K562 (cell line): ENCODE measurements around the gene SHLD2. TPM values are rescaled to one million over a fixed set of nuclear protein-coding genes. Genes with fewer than 3 reads are reported as not detected.
A peak's percentile ranks its signal among the peaks of the same experiment; 100 is the strongest.

Experiments
- CXXC5 ChIP-seq: fragments of 250-450 bp; sonication (Bioruptor Pico); IDR thresholded peaks from 2 replicates; pipeline ENCODE4 v1.8.0; 2022; ENCODE audit warnings: inconsistent platforms, mild to moderate bottlenecking, moderate library complexity
- EP400 ChIP-seq: fragments of 450-650 bp; IDR thresholded peaks from 2 replicates; pipeline ENCODE4 v1.6.1; 2017; ENCODE audit warnings: antibody characterized with exemption, mild to moderate bottlenecking, moderate library complexity
- FUS ChIP-seq: fragments of 200-400 bp; formaldehyde crosslinking; optimal IDR thresholded peaks from 2 replicates; pipeline ENCODE3; 2017; ENCODE audit warnings: low read depth, low read length
- GABPB2 ChIP-seq: fragments of 250-450 bp; sonication (Bioruptor Pico); conservative IDR thresholded peaks from 2 replicates; pipeline ENCODE4 v1.5.1; 2021; ENCODE audit warnings: mild to moderate bottlenecking
- LEF1 ChIP-seq: fragments of 450-650 bp; IDR thresholded peaks from 2 replicates; pipeline ENCODE4 v1.6.1; 2016; ENCODE audit warnings: mild to moderate bottlenecking
- NBN ChIP-seq: fragments of 450-650 bp; IDR thresholded peaks from 2 replicates; pipeline ENCODE4 v1.6.1; 2016; ENCODE audit warnings: low read depth, mild to moderate bottlenecking
- PURB ChIP-seq: sonication (generic); formaldehyde crosslinking; IDR thresholded peaks from 2 replicates; pipeline ENCODE4 v1.9.0; 2021; ENCODE audit warnings: low read depth, mild to moderate bottlenecking, missing genetic modification reagents
- RB1 ChIP-seq: fragments of 450-650 bp; IDR thresholded peaks from 2 replicates; pipeline ENCODE4 v1.6.1; 2017; ENCODE audit warnings: low read depth, mild to moderate bottlenecking
- TEAD1 ChIP-seq, 2 experiments: fragments of 450-650 bp in 1 of 2; sonication (generic) in 1 of 2; formaldehyde crosslinking; IDR thresholded peaks; 2 replicates each; pipeline versions ENCODE4 v1.4.0 to v1.8.0; 2020 to 2022; ENCODE audit warnings: mild to moderate bottlenecking in 2 of 2, missing genetic modification reagents in 1 of 2
- ZBTB8A ChIP-seq: fragments of 450-650 bp; IDR thresholded peaks from 2 replicates; pipeline ENCODE4 v1.6.1; 2018; ENCODE audit warnings: mild to moderate bottlenecking, moderate library complexity; ENCODE audit not compliant: partially characterized antibody
- ZFP1 ChIP-seq: fragments of 450-650 bp; formaldehyde crosslinking; IDR thresholded peaks from 2 replicates; pipeline ENCODE4 v1.4.0; 2020; ENCODE audit warnings: mild to moderate bottlenecking, mixed read lengths
- ZNF274 ChIP-seq: IDR thresholded peaks from 2 replicates; pipeline ENCODE4 v1.6.1; 2011; ENCODE audit warnings: low read depth, mild to moderate bottlenecking, low read length, moderate library complexity, borderline replicate concordance
- ZNF324 ChIP-seq: fragments of 250-450 bp; sonication (Bioruptor Pico); IDR thresholded peaks from 2 replicates; pipeline ENCODE4 v1.4.0; 2020; ENCODE audit warnings: mild to moderate bottlenecking
- ZNF589 ChIP-seq: fragments of 200-800 bp; sonication (Bioruptor generic); IDR thresholded peaks from 2 replicates; pipeline ENCODE4 v1.6.1; 2016; ENCODE audit warnings: low read depth, missing genetic modification characterization, missing compliant biosample characterization
- polyA plus RNA-seq, 8 experiments: library from polyadenylated mRNA; depleted of rRNA in 4 of 8; stranded (reverse) in 5 of 8; unstranded in 3 of 8; fragments of >200 nt; fragmentation: Nextera tagmentation in 2 of 8; fragmentation: Illumina TruSeq in 1 of 8; extraction: Ambion mirVana in 2 of 8; extraction: Trizol in 1 of 8; gene quantifications; 2 replicates each; pipeline versions ENCODE4 v1.2.1 to v1.2.3, GENCODE V29; 2011 to 2014; ENCODE audit warnings: inconsistent platforms in 1 of 8, missing spikeins in 1 of 8
- total RNA-seq, 7 experiments: library from RNA; depleted of rRNA in 6 of 7; stranded (reverse); fragments of >200 nt in 6 of 7; fragmentation: Illumina TruSeq in 2 of 7; extraction: Trizol in 2 of 7; gene quantifications; 2 replicates each; pipeline versions ENCODE4 v1.2.1 to v1.2.3, GENCODE V29; 2011 to 2021; ENCODE audit warnings: low replicate concordance in 1 of 7
- TF ChIP-seq, protein P1 (sequence below): fragments of 450-650 bp; IDR thresholded peaks from 2 replicates; pipeline ENCODE4 v1.6.1; 2016; ENCODE audit warnings: mild to moderate bottlenecking, moderate library complexity

SHLD2 gene
- total and polyA plus RNA-seq, 9 of the 15 experiments (the other 6 are each of a cell fraction or from before 2014, with no cell fraction given): 21.6 to 51.2 (median 39.4) TPM

DNA sequence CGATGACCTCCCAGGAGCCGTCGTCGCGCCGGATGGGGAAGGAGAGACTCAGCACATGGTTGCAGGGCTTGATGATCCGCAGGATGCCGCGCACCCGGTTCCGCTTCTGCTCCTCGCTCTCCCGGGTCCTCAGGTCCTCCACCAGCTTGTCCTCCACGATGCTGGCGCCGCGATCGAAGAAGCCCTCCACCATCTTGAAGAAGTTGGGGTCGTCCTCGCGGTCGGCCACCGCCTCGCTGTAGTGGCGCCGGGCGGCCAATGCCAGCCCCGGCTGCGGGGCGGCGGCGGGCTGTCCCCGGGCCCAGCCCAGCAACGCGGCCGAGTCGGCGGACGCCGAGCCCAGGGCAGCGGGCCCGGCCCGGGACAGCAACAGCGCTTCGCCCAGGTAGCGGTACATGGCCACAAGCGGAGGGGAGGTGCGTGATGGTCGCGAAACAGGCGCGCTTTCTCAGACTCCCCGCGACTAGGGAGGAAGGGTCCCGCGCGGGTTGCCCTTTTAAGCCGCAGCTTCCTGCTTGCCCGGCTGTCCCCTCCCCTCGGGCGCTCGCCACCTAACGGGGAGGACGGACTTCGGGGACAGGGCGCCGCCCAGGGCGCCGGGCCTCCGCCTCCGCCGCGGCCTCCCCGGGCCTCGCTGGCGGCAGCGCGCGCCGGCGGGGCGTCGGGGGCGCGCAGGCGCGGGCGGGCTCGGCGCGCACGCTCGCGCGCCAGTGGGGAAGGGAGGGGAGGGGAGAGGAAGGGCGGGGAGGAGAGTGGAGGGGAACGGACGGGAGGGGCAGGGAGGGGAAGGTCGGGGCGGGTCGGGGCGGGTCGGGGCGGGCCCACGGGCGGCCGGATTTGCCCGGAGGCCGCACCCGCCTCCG lies at the start of gene SHLD2, which contains the start of gene GLUD1 (continued):
- TF ChIP-seq RB1 (peak; percentile 50; the same call in 1 of the 2 replicates), GABPB2 (CRISPR knock-in tag) (no peak), ZBTB8A (no peak), FUS (no peak), ZNF589 (CRISPR knock-in tag) (0 out of 2 replicates have a peak, but pooled peaks have one; percentile 23), LEF1 (no peak), TEAD1 (CRISPR knock-in tag; IDR thresholded peaks at IDR 0.05) (no peak), ZNF274 (no peak), ZNF324 (CRISPR knock-in tag) (no peak), NBN (no peak), EP400 (no peak), CXXC5 (CRISPR knock-in tag) (peak; percentile 27), ZFP1 (CRISPR knock-in tag) (no peak), PURB (CRISPR knock-in tag) (no peak)
- TF ChIP-seq, protein P1, sequence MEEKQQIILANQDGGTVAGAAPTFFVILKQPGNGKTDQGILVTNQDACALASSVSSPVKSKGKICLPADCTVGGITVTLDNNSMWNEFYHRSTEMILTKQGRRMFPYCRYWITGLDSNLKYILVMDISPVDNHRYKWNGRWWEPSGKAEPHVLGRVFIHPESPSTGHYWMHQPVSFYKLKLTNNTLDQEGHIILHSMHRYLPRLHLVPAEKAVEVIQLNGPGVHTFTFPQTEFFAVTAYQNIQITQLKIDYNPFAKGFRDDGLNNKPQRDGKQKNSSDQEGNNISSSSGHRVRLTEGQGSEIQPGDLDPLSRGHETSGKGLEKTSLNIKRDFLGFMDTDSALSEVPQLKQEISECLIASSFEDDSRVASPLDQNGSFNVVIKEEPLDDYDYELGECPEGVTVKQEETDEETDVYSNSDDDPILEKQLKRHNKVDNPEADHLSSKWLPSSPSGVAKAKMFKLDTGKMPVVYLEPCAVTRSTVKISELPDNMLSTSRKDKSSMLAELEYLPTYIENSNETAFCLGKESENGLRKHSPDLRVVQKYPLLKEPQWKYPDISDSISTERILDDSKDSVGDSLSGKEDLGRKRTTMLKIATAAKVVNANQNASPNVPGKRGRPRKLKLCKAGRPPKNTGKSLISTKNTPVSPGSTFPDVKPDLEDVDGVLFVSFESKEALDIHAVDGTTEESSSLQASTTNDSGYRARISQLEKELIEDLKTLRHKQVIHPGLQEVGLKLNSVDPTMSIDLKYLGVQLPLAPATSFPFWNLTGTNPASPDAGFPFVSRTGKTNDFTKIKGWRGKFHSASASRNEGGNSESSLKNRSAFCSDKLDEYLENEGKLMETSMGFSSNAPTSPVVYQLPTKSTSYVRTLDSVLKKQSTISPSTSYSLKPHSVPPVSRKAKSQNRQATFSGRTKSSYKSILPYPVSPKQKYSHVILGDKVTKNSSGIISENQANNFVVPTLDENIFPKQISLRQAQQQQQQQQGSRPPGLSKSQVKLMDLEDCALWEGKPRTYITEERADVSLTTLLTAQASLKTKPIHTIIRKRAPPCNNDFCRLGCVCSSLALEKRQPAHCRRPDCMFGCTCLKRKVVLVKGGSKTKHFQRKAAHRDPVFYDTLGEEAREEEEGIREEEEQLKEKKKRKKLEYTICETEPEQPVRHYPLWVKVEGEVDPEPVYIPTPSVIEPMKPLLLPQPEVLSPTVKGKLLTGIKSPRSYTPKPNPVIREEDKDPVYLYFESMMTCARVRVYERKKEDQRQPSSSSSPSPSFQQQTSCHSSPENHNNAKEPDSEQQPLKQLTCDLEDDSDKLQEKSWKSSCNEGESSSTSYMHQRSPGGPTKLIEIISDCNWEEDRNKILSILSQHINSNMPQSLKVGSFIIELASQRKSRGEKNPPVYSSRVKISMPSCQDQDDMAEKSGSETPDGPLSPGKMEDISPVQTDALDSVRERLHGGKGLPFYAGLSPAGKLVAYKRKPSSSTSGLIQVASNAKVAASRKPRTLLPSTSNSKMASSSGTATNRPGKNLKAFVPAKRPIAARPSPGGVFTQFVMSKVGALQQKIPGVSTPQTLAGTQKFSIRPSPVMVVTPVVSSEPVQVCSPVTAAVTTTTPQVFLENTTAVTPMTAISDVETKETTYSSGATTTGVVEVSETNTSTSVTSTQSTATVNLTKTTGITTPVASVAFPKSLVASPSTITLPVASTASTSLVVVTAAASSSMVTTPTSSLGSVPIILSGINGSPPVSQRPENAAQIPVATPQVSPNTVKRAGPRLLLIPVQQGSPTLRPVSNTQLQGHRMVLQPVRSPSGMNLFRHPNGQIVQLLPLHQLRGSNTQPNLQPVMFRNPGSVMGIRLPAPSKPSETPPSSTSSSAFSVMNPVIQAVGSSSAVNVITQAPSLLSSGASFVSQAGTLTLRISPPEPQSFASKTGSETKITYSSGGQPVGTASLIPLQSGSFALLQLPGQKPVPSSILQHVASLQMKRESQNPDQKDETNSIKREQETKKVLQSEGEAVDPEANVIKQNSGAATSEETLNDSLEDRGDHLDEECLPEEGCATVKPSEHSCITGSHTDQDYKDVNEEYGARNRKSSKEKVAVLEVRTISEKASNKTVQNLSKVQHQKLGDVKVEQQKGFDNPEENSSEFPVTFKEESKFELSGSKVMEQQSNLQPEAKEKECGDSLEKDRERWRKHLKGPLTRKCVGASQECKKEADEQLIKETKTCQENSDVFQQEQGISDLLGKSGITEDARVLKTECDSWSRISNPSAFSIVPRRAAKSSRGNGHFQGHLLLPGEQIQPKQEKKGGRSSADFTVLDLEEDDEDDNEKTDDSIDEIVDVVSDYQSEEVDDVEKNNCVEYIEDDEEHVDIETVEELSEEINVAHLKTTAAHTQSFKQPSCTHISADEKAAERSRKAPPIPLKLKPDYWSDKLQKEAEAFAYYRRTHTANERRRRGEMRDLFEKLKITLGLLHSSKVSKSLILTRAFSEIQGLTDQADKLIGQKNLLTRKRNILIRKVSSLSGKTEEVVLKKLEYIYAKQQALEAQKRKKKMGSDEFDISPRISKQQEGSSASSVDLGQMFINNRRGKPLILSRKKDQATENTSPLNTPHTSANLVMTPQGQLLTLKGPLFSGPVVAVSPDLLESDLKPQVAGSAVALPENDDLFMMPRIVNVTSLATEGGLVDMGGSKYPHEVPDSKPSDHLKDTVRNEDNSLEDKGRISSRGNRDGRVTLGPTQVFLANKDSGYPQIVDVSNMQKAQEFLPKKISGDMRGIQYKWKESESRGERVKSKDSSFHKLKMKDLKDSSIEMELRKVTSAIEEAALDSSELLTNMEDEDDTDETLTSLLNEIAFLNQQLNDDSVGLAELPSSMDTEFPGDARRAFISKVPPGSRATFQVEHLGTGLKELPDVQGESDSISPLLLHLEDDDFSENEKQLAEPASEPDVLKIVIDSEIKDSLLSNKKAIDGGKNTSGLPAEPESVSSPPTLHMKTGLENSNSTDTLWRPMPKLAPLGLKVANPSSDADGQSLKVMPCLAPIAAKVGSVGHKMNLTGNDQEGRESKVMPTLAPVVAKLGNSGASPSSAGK: peak; percentile 85
